ENCODE results near the gene SNX7. TPM values are rescaled to one million over a fixed set of nuclear protein-coding genes. Genes with fewer than 3 reads are reported as not detected.
A peak's percentile ranks its signal among the peaks of the same experiment; 100 is the strongest.

Gene SNX7
- total and polyA plus RNA-seq, 4 donors, result 4.9 to 24.8 (median 13.1) TPM

- no peak for DNase-seq
- no peak overlapping the region for H3K9ac ChIP-seq (ENCODE audit: insufficient read depth in 1 of 2, low read length in 2 of 2)
- peaks cover 0 to 4% (median 0%) of the 10 kb centered on the region in 4 donors for H3K36me3 ChIP-seq (ENCODE audit: control insufficient read depth in 4 of 4, insufficient read depth in 4 of 4, low read length in 4 of 4)
- ATAC-seq (ENCODE audit: insufficient read depth, low FRiP score), result no peak
- H3K4me3 ChIP-seq, result no peak overlapping the region
- H3K27ac ChIP-seq (ENCODE audit: low read depth in 1 of 2, low read length in 1 of 2), result no peak overlapping the region
- H3K9me3 ChIP-seq (ENCODE audit: control insufficient read depth in 4 of 4, insufficient read depth in 3 of 4, low read length in 3 of 4), result no peaks in the 10 kb centered on the region
- 90 to 93% methylated on average over 1 of the region's 1 CpG for WGBS, 2 donors
- H3K4me1 ChIP-seq (ENCODE audit: control insufficient read depth in 5 of 5, insufficient read depth in 5 of 5, low read length in 5 of 5), result no peaks in the 10 kb centered on the region
- no peak for TF ChIP-seq CTCF (IDR thresholded peaks at IDR 0.05; ENCODE audit: control extremely low read depth, extremely low read depth)
- H3K27me3 ChIP-seq (ENCODE audit: control insufficient read depth in 3 of 3, insufficient read depth in 3 of 3, low read length in 2 of 3), result no peaks in the 10 kb centered on the region
Observed at GRCh38 chr1:98739762-98740161, 78.2 kb downstream of the SNX7 start.

GRCh38 chr1:98741164-98741563, 79.6 kb downstream of the SNX7 start:
- ATAC-seq (ENCODE audit: insufficient read depth, low FRiP score), result no peak
- WGBS, 2 donors, result 51 to 56% methylated on average over 1 of the region's 1 CpG
- H3K27ac ChIP-seq (ENCODE audit: low read depth in 1 of 2, low read length in 1 of 2), result no peak overlapping the region

GRCh38 chr1:98749152-98749756, 87.7 kb downstream of the SNX7 start:
- Histone ChIP-seq H3K27ac (ENCODE audit: low read depth in 1 of 2, low read length in 1 of 2) (no peak overlapping the region), H3K4me1 (ENCODE audit: control insufficient read depth in 5 of 5, insufficient read depth in 5 of 5, low read length in 5 of 5) (no peaks in the 10 kb centered on the region), H3K27me3 (ENCODE audit: control insufficient read depth in 3 of 3, insufficient read depth in 3 of 3, low read length in 2 of 3) (no peaks in the 10 kb centered on the region), H3K4me3 (no peak overlapping the region), H3K9ac (ENCODE audit: insufficient read depth in 1 of 2, low read length in 2 of 2) (no peak overlapping the region), H3K9me3 (ENCODE audit: control insufficient read depth in 4 of 4, insufficient read depth in 3 of 4, low read length in 3 of 4) (no peaks in the 10 kb centered on the region), H3K36me3 (ENCODE audit: control insufficient read depth in 4 of 4, insufficient read depth in 4 of 4, low read length in 4 of 4) (no peaks in the 10 kb centered on the region)
- 51 to 56% methylated on average over 2 of the region's 2 CpGs for WGBS, 2 donors
- TF ChIP-seq CTCF (IDR thresholded peaks at IDR 0.05; ENCODE audit: control extremely low read depth, extremely low read depth), result no peak
- ATAC-seq (ENCODE audit: insufficient read depth, low FRiP score) (no peak), DNase-seq (peak in 2 of 3 donors; percentile 38)

More at GRCh38 chr1:98741164-98741563, 79.6 kb downstream of the SNX7 start:
- no peak for TF ChIP-seq CTCF (IDR thresholded peaks at IDR 0.05; ENCODE audit: control extremely low read depth, extremely low read depth)
- Histone ChIP-seq H3K36me3 (ENCODE audit: control insufficient read depth in 4 of 4, insufficient read depth in 4 of 4, low read length in 4 of 4) (peaks cover 0 to 4% (median 0%) of the 10 kb centered on the region in 4 donors), H3K9ac (ENCODE audit: insufficient read depth in 1 of 2, low read length in 2 of 2) (no peak overlapping the region), H3K4me3 (no peak overlapping the region), H3K4me1 (ENCODE audit: control insufficient read depth in 5 of 5, insufficient read depth in 5 of 5, low read length in 5 of 5) (no peaks in the 10 kb centered on the region), H3K9me3 (ENCODE audit: control insufficient read depth in 4 of 4, insufficient read depth in 3 of 4, low read length in 3 of 4) (no peaks in the 10 kb centered on the region), H3K27me3 (ENCODE audit: control insufficient read depth in 3 of 3, insufficient read depth in 3 of 3, low read length in 2 of 3) (no peaks in the 10 kb centered on the region)
- no peak for DNase-seq

- Histone ChIP-seq H3K4me3 (no peak overlapping the region), H3K9ac (ENCODE audit: insufficient read depth in 1 of 2, low read length in 2 of 2) (no peak overlapping the region), H3K4me1 (ENCODE audit: control insufficient read depth in 5 of 5, insufficient read depth in 5 of 5, low read length in 5 of 5) (no peaks in the 10 kb centered on the region), H3K27me3 (ENCODE audit: control insufficient read depth in 3 of 3, insufficient read depth in 3 of 3, low read length in 2 of 3) (no peaks in the 10 kb centered on the region), H3K36me3 (ENCODE audit: control insufficient read depth in 4 of 4, insufficient read depth in 4 of 4, low read length in 4 of 4) (peaks cover 0 to 1% (median 0%) of the 10 kb centered on the region in 4 donors), H3K9me3 (ENCODE audit: control insufficient read depth in 4 of 4, insufficient read depth in 3 of 4, low read length in 3 of 4) (no peaks in the 10 kb centered on the region), H3K27ac (ENCODE audit: low read depth in 1 of 2, low read length in 1 of 2) (no peak overlapping the region)
- no peak for TF ChIP-seq CTCF (IDR thresholded peaks at IDR 0.05; ENCODE audit: control extremely low read depth, extremely low read depth)
- WGBS, 2 donors, result 79 to 86% methylated on average over 1 of the region's 1 CpG
- ATAC-seq (ENCODE audit: insufficient read depth, low FRiP score) (no peak), DNase-seq (no peak)
Observed at GRCh38 chr1:98754176-98754575, 92.7 kb downstream of the SNX7 start.

Measured in lung (tissue), 12 donors.